RWPE1 (cell line): Measurements from ENCODE around the gene PALLD.

Experiments used
- CTCF ChIA-PET: fragments of 350-600 bp; sonication (Branson Sonifier 250); formaldehyde crosslinking; extraction: SDS; loops from one replicate; lab custom pipeline; 2021; lab: Yijun Ruan, JAX
- POLR2A ChIA-PET: fragments of 400-600 bp; formaldehyde crosslinking; extraction: SDS; loops from one replicate; lab custom pipeline; 2020; ENCODE audit warnings: antibody characterized with exemption; ENCODE audit not compliant: low non-redundant PET; lab: Yijun Ruan, JAX
- DNase-seq: peaks from one replicate; pipeline ENCODE4 v3.0.0; 2012; ENCODE audit warnings: low spot score
- H3K27ac ChIP-seq: fragments of 450-650 bp; 2 replicates; pipeline ENCODE4 v1.5.1; 2017
- TF ChIP-seq, protein P1 (sequence below): fragments of 450-650 bp; conservative IDR thresholded peaks from 2 replicates; pipeline ENCODE4 v1.5.1; 2017; ENCODE audit warnings: low read depth, mild to moderate bottlenecking

Gene PALLD

DNA sequence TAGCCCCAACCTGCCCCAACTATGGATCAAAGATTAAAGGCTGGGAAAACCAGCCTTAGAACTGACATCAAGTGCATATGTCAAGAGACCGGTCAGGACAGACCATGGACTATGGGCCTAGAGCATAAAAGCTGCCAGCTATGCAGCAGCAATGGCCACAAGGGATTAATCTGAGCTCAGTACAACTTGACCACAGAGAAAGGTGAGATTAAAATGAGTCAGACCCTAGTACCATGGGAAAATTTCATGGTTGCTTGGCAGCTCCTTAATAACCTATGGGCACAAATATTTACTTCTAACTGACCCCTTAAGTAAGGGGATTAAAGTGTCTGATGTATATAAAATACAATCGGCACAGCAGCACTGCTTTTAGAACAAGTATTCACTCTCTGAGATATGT is 458.8 kb downstream of the PALLD start:
- no peak overlapping the region for H3K27ac ChIP-seq
- ChIA-PET CTCF (no interaction called here), POLR2A (no interaction called here)
- DNase-seq: no peak
- TF ChIP-seq, protein P1, sequence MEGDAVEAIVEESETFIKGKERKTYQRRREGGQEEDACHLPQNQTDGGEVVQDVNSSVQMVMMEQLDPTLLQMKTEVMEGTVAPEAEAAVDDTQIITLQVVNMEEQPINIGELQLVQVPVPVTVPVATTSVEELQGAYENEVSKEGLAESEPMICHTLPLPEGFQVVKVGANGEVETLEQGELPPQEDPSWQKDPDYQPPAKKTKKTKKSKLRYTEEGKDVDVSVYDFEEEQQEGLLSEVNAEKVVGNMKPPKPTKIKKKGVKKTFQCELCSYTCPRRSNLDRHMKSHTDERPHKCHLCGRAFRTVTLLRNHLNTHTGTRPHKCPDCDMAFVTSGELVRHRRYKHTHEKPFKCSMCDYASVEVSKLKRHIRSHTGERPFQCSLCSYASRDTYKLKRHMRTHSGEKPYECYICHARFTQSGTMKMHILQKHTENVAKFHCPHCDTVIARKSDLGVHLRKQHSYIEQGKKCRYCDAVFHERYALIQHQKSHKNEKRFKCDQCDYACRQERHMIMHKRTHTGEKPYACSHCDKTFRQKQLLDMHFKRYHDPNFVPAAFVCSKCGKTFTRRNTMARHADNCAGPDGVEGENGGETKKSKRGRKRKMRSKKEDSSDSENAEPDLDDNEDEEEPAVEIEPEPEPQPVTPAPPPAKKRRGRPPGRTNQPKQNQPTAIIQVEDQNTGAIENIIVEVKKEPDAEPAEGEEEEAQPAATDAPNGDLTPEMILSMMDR: no peak

DNA sequence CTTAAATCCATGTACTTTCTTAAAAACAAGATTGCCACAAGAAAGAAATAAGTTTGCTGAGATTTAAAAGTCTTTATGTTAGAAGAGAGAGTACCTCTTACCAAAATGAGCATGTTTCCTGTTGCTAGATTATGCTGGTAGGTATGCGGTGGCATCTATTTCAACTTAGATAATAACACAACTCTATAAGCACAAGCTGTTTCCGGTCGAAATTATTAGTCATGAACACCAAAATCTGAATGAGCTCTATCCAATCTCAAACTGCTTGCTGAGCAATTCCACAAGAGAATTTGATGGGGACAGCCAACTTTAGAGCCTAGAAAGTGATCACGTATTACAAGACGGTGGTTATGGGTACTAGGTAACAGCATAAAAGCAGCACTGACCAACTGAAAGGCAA is 463.9 kb downstream of the PALLD start:
- POLR2A ChIA-PET: no interaction called here
- H3K27ac ChIP-seq: no peak overlapping the region
- TF ChIP-seq, protein P1: no peak
- CTCF ChIA-PET: no interaction called here
- DNase-seq: no peak

DNA sequence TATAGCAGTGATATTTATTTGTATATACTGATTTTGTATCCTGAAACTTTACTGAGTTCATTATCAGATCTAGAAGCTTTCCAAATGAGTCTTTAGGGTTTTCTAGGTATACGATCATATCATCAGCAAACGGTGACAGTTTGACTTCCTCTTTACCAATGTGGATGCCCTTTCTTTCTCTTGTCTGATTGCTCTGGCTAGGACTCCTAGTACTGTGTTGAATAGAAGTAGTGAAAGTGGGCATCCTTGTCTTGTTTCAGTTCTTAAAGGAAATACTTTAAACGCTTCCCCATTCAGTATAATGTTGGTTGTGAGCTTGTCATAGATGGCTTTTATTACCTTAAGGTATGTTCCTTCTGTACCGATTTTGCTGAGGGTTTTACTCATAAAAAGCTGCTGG is 475.7 kb downstream of the PALLD start:
- no peak for DNase-seq
- TF ChIP-seq, protein P1: no peak

More for the DNA sequence above, 475.7 kb downstream of the PALLD start:
- POLR2A ChIA-PET: no interaction called here
- CTCF ChIA-PET: no interaction called here
- H3K27ac ChIP-seq: no peak overlapping the region
